Fibroblast of lung (primary cell): ENCODE measurements around the gene SPTBN1.

Experiments used
- EZH2 ChIP-seq: IDR thresholded peaks from 2 replicates; pipeline ENCODE4 v1.5.1; 2012; ENCODE audit warnings: low read length, control low read depth, mild to moderate bottlenecking; ENCODE audit errors: missing control alignments
- TF ChIP-seq, protein P1 (sequence below), 2 donors: IDR thresholded peaks in 1 of 2; conservative IDR thresholded peaks in 1 of 2; 1 replicate in 1 of 2; 2 replicates in 1 of 2; pipeline ENCODE4 v1.5.1; 2011 to 2012; ENCODE audit warnings: low read length in 2 of 2, control low read depth in 1 of 2, inconsistent platforms in 1 of 2, low read depth in 1 of 2, mild to moderate bottlenecking in 1 of 2

DNA sequence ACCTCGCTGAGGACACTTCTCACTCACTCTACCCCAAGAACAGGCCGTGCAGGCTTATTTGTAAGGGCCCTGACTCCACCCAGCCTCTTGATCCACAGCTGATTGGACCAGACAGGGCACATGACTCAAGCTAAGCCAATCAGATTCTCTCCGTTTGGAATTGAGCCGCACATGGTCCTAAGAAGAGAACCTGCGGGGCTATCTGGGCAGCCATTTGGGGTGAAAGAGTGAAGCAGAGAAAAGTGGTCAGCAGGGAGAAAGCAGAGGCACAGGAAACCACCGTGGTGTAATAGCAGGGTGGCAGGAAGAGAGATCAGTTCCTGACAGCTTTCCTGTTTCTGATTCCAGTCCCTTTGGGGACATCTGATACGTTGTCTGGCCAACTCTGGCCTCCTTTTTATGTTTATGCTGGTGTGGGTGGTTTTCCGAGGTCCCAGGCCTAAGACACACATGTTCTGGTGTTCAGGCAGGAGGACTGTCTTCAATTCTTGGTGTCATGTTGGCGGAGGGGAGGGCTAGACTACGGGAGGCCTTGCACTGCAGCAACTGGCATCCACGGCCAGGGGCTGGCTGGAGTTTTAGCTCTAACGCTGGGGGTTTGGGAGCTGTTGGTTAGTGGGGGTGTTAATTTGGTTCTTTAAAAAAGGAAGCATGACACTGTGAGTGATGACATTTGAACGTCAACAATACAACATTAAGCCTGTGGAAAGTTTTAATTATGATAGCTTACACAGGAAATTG, 26.1 kb upstream of the SPTBN1 start:
- TF ChIP-seq, protein P1, sequence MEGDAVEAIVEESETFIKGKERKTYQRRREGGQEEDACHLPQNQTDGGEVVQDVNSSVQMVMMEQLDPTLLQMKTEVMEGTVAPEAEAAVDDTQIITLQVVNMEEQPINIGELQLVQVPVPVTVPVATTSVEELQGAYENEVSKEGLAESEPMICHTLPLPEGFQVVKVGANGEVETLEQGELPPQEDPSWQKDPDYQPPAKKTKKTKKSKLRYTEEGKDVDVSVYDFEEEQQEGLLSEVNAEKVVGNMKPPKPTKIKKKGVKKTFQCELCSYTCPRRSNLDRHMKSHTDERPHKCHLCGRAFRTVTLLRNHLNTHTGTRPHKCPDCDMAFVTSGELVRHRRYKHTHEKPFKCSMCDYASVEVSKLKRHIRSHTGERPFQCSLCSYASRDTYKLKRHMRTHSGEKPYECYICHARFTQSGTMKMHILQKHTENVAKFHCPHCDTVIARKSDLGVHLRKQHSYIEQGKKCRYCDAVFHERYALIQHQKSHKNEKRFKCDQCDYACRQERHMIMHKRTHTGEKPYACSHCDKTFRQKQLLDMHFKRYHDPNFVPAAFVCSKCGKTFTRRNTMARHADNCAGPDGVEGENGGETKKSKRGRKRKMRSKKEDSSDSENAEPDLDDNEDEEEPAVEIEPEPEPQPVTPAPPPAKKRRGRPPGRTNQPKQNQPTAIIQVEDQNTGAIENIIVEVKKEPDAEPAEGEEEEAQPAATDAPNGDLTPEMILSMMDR (conservative IDR thresholded peaks at IDR 0.05 in 1 of 2, IDR thresholded peaks at IDR 0.05 in 1 of 2; ENCODE audit: low read depth in 1 of 2, low read length in 2 of 2): no peak
- no peak for TF ChIP-seq EZH2
